Measurements from ENCODE around the gene WDSUB1. TPM values are rescaled to one million over a fixed set of nuclear protein-coding genes. Genes with fewer than 3 reads are reported as not detected.

WDSUB1 gene
- total and polyA plus RNA-seq, 3 experiments from 2014 or later, result 4.4 to 11.3 (median 4.6) TPM

GRCh38 chr2:159226059-159226461 lies 60.4 kb downstream of the WDSUB1 start:
- CTCF ChIA-PET, result interaction anchor here (1.0 kb wide), 1 partner anchor 11 kb away, joined by 4 read pairs; no protein-coding TSS in a partner anchor
- H3K4me3 Mint-ChIP-seq, result peak overlapping the region in 6 of 7 donors; percentile 23 to 76 (median 46)
- H3K36me3 ChIP-seq (ENCODE audit: insufficient read depth, low read length), result no peaks in the 10 kb centered on the region
- DNase-seq, result peak in 2 of 5 donors; percentile 9 to 31
- H3K27me3 ChIP-seq (ENCODE audit: insufficient read depth, low read length, poor library complexity, severe bottlenecking), result no peaks in the 10 kb centered on the region
- no peaks in the 10 kb centered on the region for H3K9me3 Mint-ChIP-seq
- H3K4me1 ChIP-seq (ENCODE audit: insufficient read depth, low read length), result peaks cover 31% of the 10 kb centered on the region
- H3K36me3 Mint-ChIP-seq, result no peaks in the 10 kb centered on the region
- H3K4me1 Mint-ChIP-seq, result peaks cover 49 to 53% (median 52%) of the 10 kb centered on the region in 3 donors
- POLR2A ChIA-PET, result no interaction called here
- H3K27ac Mint-ChIP-seq, result peak overlapping the region; percentile 22 to 89 (median 73)
- H3K9me3 ChIP-seq (ENCODE audit: low read length), result no peaks in the 10 kb centered on the region
- peaks cover 2 to 12% of the 10 kb centered on the region in 2 donors for H3K27me3 Mint-ChIP-seq
- H3K27ac ChIP-seq (ENCODE audit: low read depth, low read length), result no peak overlapping the region
- H3K4me3 ChIP-seq (ENCODE audit: low read length), result no peak overlapping the region

- Histone ChIP-seq H3K4me1 (ENCODE audit: insufficient read depth, low read length) (peaks cover 31% of the 10 kb centered on the region), H3K36me3 (ENCODE audit: insufficient read depth, low read length) (no peaks in the 10 kb centered on the region), H3K4me3 (ENCODE audit: low read length) (no peak overlapping the region), H3K27ac (ENCODE audit: low read depth, low read length) (no peak overlapping the region), H3K27me3 (ENCODE audit: insufficient read depth, low read length, poor library complexity, severe bottlenecking) (no peaks in the 10 kb centered on the region), H3K9me3 (ENCODE audit: low read length) (no peaks in the 10 kb centered on the region)
- H3K36me3 Mint-ChIP-seq, result no peaks in the 10 kb centered on the region
- H3K27me3 Mint-ChIP-seq, result peaks cover 2 to 12% of the 10 kb centered on the region in 2 donors
- DNase-seq, result no peak
- ChIA-PET POLR2A (no interaction called here), CTCF (interaction anchor here (1.0 kb wide), 1 partner anchor 11 kb away, joined by 4 read pairs; no protein-coding TSS in a partner anchor)
- H3K9me3 Mint-ChIP-seq, result no peaks in the 10 kb centered on the region
- H3K4me3 Mint-ChIP-seq, result peak overlapping the region in 5 of 7 donors; percentile 23 to 76 (median 55)
- peaks cover 49 to 53% (median 52%) of the 10 kb centered on the region in 3 donors for H3K4me1 Mint-ChIP-seq
- H3K27ac Mint-ChIP-seq, result peak overlapping the region in 4 of 8 donors; percentile 22 to 89 (median 78)
These were observed 61.2 kb downstream of the WDSUB1 start for GRCh38 chr2:159225025-159226016.

- H3K4me3 Mint-ChIP-seq, result peak overlapping the region in 3 of 7 donors; percentile 35 to 85 (median 41)
- no peaks in the 10 kb centered on the region for H3K36me3 ChIP-seq (ENCODE audit: insufficient read depth, low read length)
- peaks cover 2 to 12% of the 10 kb centered on the region in 2 donors for H3K27me3 Mint-ChIP-seq
- no peak overlapping the region for H3K4me3 ChIP-seq (ENCODE audit: low read length)
- H3K4me1 ChIP-seq (ENCODE audit: insufficient read depth, low read length), result peaks cover 31% of the 10 kb centered on the region
- ChIA-PET CTCF (interaction anchor here (1.5 kb wide), 1 partner anchor 15 kb away, joined by 5 read pairs; no protein-coding TSS in a partner anchor), POLR2A (no interaction called here)
- no peak overlapping the region for H3K27ac ChIP-seq (ENCODE audit: low read depth, low read length)
- H3K9me3 ChIP-seq (ENCODE audit: low read length), result no peaks in the 10 kb centered on the region
- H3K9me3 Mint-ChIP-seq, result no peaks in the 10 kb centered on the region
- no peaks in the 10 kb centered on the region for H3K27me3 ChIP-seq (ENCODE audit: insufficient read depth, low read length, poor library complexity, severe bottlenecking)
- no peaks in the 10 kb centered on the region for H3K36me3 Mint-ChIP-seq
- H3K27ac Mint-ChIP-seq, result peak overlapping the region in 4 of 8 donors; percentile 36 to 81 (median 61)
- no peak for DNase-seq
- H3K4me1 Mint-ChIP-seq, result peaks cover 49 to 53% (median 52%) of the 10 kb centered on the region in 3 donors
These were observed 62.3 kb downstream of the WDSUB1 start for GRCh38 chr2:159224061-159224813.

- H3K27me3 Mint-ChIP-seq, result peaks cover 1 to 15% of the 10 kb centered on the region in 2 donors
- no peaks in the 10 kb centered on the region for H3K9me3 Mint-ChIP-seq
- peaks cover 10 to 12% (median 11%) of the 10 kb centered on the region in 3 donors for H3K4me1 Mint-ChIP-seq
- no peak overlapping the region for H3K27ac Mint-ChIP-seq
- no peak for DNase-seq
- H3K4me3 ChIP-seq (ENCODE audit: low read length), result no peak overlapping the region
- no peaks in the 10 kb centered on the region for H3K4me1 ChIP-seq (ENCODE audit: insufficient read depth, low read length)
- no peaks in the 10 kb centered on the region for H3K27me3 ChIP-seq (ENCODE audit: insufficient read depth, low read length, poor library complexity, severe bottlenecking)
- no peaks in the 10 kb centered on the region for H3K9me3 ChIP-seq (ENCODE audit: low read length)
- ChIA-PET POLR2A (no interaction called here), CTCF (no interaction called here)
- no peak overlapping the region for H3K27ac ChIP-seq (ENCODE audit: low read depth, low read length)
- H3K36me3 ChIP-seq (ENCODE audit: insufficient read depth, low read length), result no peaks in the 10 kb centered on the region
- no peak overlapping the region for H3K4me3 Mint-ChIP-seq
- peaks cover 0 to 11% (median 2%) of the 10 kb centered on the region in 3 donors for H3K36me3 Mint-ChIP-seq
These were observed 67.0 kb downstream of the WDSUB1 start for GRCh38 chr2:159219394-159219998.

- peaks cover 1 to 12% of the 10 kb centered on the region in 2 donors for H3K27me3 Mint-ChIP-seq
- peaks cover 0 to 4% (median 1%) of the 10 kb centered on the region in 3 donors for H3K4me1 Mint-ChIP-seq
- H3K4me3 ChIP-seq (ENCODE audit: low read length), result no peak overlapping the region
- no peaks in the 10 kb centered on the region for H3K36me3 ChIP-seq (ENCODE audit: insufficient read depth, low read length)
- peaks cover 0 to 11% (median 2%) of the 10 kb centered on the region in 3 donors for H3K36me3 Mint-ChIP-seq
- no peaks in the 10 kb centered on the region for H3K9me3 Mint-ChIP-seq
- H3K9me3 ChIP-seq (ENCODE audit: low read length), result no peaks in the 10 kb centered on the region
- no peaks in the 10 kb centered on the region for H3K27me3 ChIP-seq (ENCODE audit: insufficient read depth, low read length, poor library complexity, severe bottlenecking)
- ChIA-PET POLR2A (no interaction called here), CTCF (interaction anchor here (1.9 kb wide), 1 partner anchor 8 kb away, joined by 4 read pairs; no protein-coding TSS in a partner anchor)
- no peak overlapping the region for H3K4me3 Mint-ChIP-seq
- H3K27ac ChIP-seq (ENCODE audit: low read depth, low read length), result no peak overlapping the region
- DNase-seq, result no peak
- no peaks in the 10 kb centered on the region for H3K4me1 ChIP-seq (ENCODE audit: insufficient read depth, low read length)
- H3K27ac Mint-ChIP-seq, result no peak overlapping the region
These were observed 68.1 kb downstream of the WDSUB1 start for GRCh38 chr2:159218389-159218788.

GRCh38 chr2:159217676-159218075 lies 68.8 kb downstream of the WDSUB1 start:
- Histone ChIP-seq H3K27ac (ENCODE audit: low read depth, low read length) (no peak overlapping the region), H3K27me3 (ENCODE audit: insufficient read depth, low read length, poor library complexity, severe bottlenecking) (no peaks in the 10 kb centered on the region), H3K9me3 (ENCODE audit: low read length) (no peaks in the 10 kb centered on the region), H3K4me3 (ENCODE audit: low read length) (no peak overlapping the region), H3K4me1 (ENCODE audit: insufficient read depth, low read length) (no peaks in the 10 kb centered on the region), H3K36me3 (ENCODE audit: insufficient read depth, low read length) (no peaks in the 10 kb centered on the region)
- no peaks in the 10 kb centered on the region for H3K4me1 Mint-ChIP-seq
- peaks cover 0 to 11% (median 2%) of the 10 kb centered on the region in 3 donors for H3K36me3 Mint-ChIP-seq
- peaks cover 1 to 12% of the 10 kb centered on the region in 2 donors for H3K27me3 Mint-ChIP-seq
- ChIA-PET CTCF (interaction anchor here (1.9 kb wide), 1 partner anchor 9 kb away, joined by 4 read pairs; no protein-coding TSS in a partner anchor), POLR2A (no interaction called here)
- no peak overlapping the region for H3K4me3 Mint-ChIP-seq
- no peak overlapping the region for H3K27ac Mint-ChIP-seq
- no peaks in the 10 kb centered on the region for H3K9me3 Mint-ChIP-seq
- no peak for DNase-seq

GRCh38 chr2:159215116-159215515 lies 71.4 kb downstream of the WDSUB1 start:
- Mint-ChIP-seq H3K36me3 (peaks cover 0 to 15% (median 2%) of the 10 kb centered on the region in 3 donors), H3K4me3 (no peak overlapping the region), H3K27ac (no peak overlapping the region), H3K27me3 (peaks cover 1 to 3% of the 10 kb centered on the region in 2 donors), H3K9me3 (no peaks in the 10 kb centered on the region), H3K4me1 (peaks cover 6 to 15% (median 12%) of the 10 kb centered on the region in 3 donors)
- Histone ChIP-seq H3K4me1 (ENCODE audit: insufficient read depth, low read length) (peaks cover 9% of the 10 kb centered on the region), H3K36me3 (ENCODE audit: insufficient read depth, low read length) (no peaks in the 10 kb centered on the region), H3K27me3 (ENCODE audit: insufficient read depth, low read length, poor library complexity, severe bottlenecking) (no peaks in the 10 kb centered on the region), H3K4me3 (ENCODE audit: low read length) (no peak overlapping the region), H3K9me3 (ENCODE audit: low read length) (no peaks in the 10 kb centered on the region), H3K27ac (ENCODE audit: low read depth, low read length) (no peak overlapping the region)
- DNase-seq, result no peak
- ChIA-PET POLR2A (no interaction called here), CTCF (interaction anchor here (1.2 kb wide), 1 partner anchor 11 kb away, joined by 4 read pairs; no protein-coding TSS in a partner anchor)
